ENCODE measurements around the gene VWA5B1. TPM values are rescaled to one million over a fixed set of nuclear protein-coding genes. Genes with fewer than 3 reads are reported as not detected.

Gene VWA5B1
- total and polyA plus RNA-seq, 10 of the 15 experiments (the other 5 are each of a cell fraction or from before 2014, with no cell fraction given), result under 0.01 to 0.05 (median 0.01) TPM; not detected in 7

- no peak overlapping the region for H2AFZ ChIP-seq (ENCODE audit: control insufficient read depth, low read depth, low read length)
- ATAC-seq, result no peak
- DNase-seq (ENCODE audit: low read depth, low spot score), result no peak
- SMC1A ChIA-PET (ENCODE audit: uncharacterized antibody, unreplicated experiment), result no interaction called here
- H3K9ac ChIP-seq (ENCODE audit: control insufficient read depth, insufficient read depth, low read length), result no peak overlapping the region
- H4K20me1 ChIP-seq (ENCODE audit: control insufficient read depth, insufficient read depth), result no peaks in the 10 kb centered on the region
- no peak for FAIRE-seq
- no peaks in the 10 kb centered on the region for H3K9me3 ChIP-seq (replicated peaks; ENCODE audit: control insufficient read depth, insufficient read depth, low read length)
- TF ChIP-seq PML (IDR thresholded peaks at IDR 0.05; ENCODE audit: low read length) (no peak), ATF3 (IDR thresholded peaks at IDR 0.05; ENCODE audit: borderline replicate concordance, extremely low read depth, low read depth, low read length) (no peak), SP1 (IDR thresholded peaks at IDR 0.05; ENCODE audit: low read depth, low read length) (no peak), MYC (IDR thresholded peaks at IDR 0.05; ENCODE audit: insufficient read depth, insufficient read length, insufficient replicate concordance, low read length, severe bottlenecking) (no peak), HDGF (IDR thresholded peaks at IDR 0.05) (no peak), ATF7 (IDR thresholded peaks at IDR 0.05; ENCODE audit: low read depth) (no peak), SMARCA5 (IDR thresholded peaks at IDR 0.05) (no peak), RELB (IDR thresholded peaks at IDR 0.05; ENCODE audit: low read depth) (no peak), NFYB (IDR thresholded peaks at IDR 0.05; ENCODE audit: insufficient read depth, low read depth, low read length) (no peak), TBL1XR1 (IDR thresholded peaks at IDR 0.05; ENCODE audit: low read depth, low read length) (no peak), PKNOX1 (IDR thresholded peaks at IDR 0.05) (no peak), SREBF2 (IDR thresholded peaks at IDR 0.05; ENCODE audit: low read length) (no peak), POU2F2 (IDR thresholded peaks at IDR 0.05; ENCODE audit: borderline replicate concordance, low read depth, low read length) (no peak), TCF3 (IDR thresholded peaks at IDR 0.05; ENCODE audit: borderline replicate concordance, insufficient read depth, low read depth, low read length) (no peak), IKZF2 (IDR thresholded peaks at IDR 0.05) (no peak), CHD1 (IDR thresholded peaks at IDR 0.05; ENCODE audit: low read depth, low read length) (no peak), POLR2A (IDR thresholded peaks at IDR 0.05; ENCODE audit: low read depth, low read length) (no peak)
- CTCF ChIA-PET, result no interaction called here
- H3K27me3 ChIP-seq (replicated peaks in 1 of 2; ENCODE audit: control insufficient read depth in 2 of 2, insufficient read depth in 2 of 2, low read length in 1 of 2), result peaks cover 0 to 5% of the 10 kb centered on the region in 2 experiments; a peak in 2 of 4 replicates
- H3K4me3 ChIP-seq, result no peak overlapping the region
- H3K36me3 ChIP-seq (ENCODE audit: control insufficient read depth in 2 of 2, insufficient read depth in 2 of 2, low read length in 1 of 2), result no peaks in the 10 kb centered on the region
- WGBS (ENCODE audit: insufficient coverage, insufficient replicate concordance, low lambda C conversion rate, missing lambda C conversion rate), result 32% methylated on average over 3 of the region's 3 CpGs
- H3K79me2 ChIP-seq (ENCODE audit: control insufficient read depth, insufficient read depth, low read length), result no peaks in the 10 kb centered on the region
- POLR2A ChIA-PET, result no interaction called here
- intact Hi-C loops (cut with micrococcal nuclease; ENCODE audit: unreplicated experiment), result no loop called here
- no peaks in the 10 kb centered on the region for H3K4me1 ChIP-seq (ENCODE audit: control insufficient read depth, insufficient read depth, low read length)
- H3K4me2 ChIP-seq (ENCODE audit: control insufficient read depth, insufficient read depth), result no peak overlapping the region
- RAD21 ChIA-PET (ENCODE audit: unreplicated experiment), result no interaction called here
- in situ Hi-C loops (cut with MboI), result no loop called here
- no peak overlapping the region for H3K27ac ChIP-seq (ENCODE audit: control insufficient read depth, insufficient read depth)
- BruUV-seq (replicated peaks), result no TSS peak
Observed at GRCh38 chr1:20312310-20312709, 21.6 kb downstream of the VWA5B1 start.
